ENCODE measurements around the gene CMBL.
"Not testable (repeated sequence)": the region's sequence is repeated elsewhere in the genome, so short reads cannot be mapped to it uniquely, and the experiment has no call there.

The CMBL gene

GRCh38 chr5:10283927-10284635 lies 23.6 kb downstream of the CMBL start:
- DNase-seq = peak; percentile 31

- DNase-seq = no peak
Observed at GRCh38 chr5:10279925-10280720, 27.6 kb downstream of the CMBL start.

- no peak for DNase-seq
Observed at GRCh38 chr5:10279328-10279727, 28.4 kb downstream of the CMBL start.

- no peak for DNase-seq
Observed at GRCh38 chr5:10278658-10279279, 28.9 kb downstream of the CMBL start.

GRCh38 chr5:10277773-10278630 lies 29.7 kb downstream of the CMBL start:
- no peak for DNase-seq

GRCh38 chr5:10276691-10277090 lies 31.0 kb downstream of the CMBL start:
- DNase-seq = no peak

GRCh38 chr5:10275991-10276390 lies 31.7 kb downstream of the CMBL start:
- DNase-seq = no peak

- DNase-seq = no peak
Observed at GRCh38 chr5:10275460-10275859, 32.2 kb downstream of the CMBL start.

DNA sequence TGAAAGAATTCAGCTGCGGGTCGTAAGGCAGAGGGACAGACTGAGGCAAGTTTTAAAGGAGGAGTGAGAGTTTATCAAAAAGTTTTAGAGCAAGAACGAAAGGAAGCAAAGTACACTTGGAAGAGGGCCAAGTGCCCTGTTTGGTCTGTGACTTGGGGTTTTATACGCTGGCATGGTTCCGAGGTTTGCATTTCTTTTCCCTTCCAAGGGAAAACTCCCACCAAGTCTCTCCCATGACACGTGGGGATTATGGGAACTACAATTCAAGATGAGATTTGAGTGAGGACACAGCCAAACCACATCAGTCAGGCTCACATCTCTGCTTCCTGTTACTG lies 34.9 kb downstream of the CMBL start:
- not testable (repeated sequence) for DNase-seq

DNA sequence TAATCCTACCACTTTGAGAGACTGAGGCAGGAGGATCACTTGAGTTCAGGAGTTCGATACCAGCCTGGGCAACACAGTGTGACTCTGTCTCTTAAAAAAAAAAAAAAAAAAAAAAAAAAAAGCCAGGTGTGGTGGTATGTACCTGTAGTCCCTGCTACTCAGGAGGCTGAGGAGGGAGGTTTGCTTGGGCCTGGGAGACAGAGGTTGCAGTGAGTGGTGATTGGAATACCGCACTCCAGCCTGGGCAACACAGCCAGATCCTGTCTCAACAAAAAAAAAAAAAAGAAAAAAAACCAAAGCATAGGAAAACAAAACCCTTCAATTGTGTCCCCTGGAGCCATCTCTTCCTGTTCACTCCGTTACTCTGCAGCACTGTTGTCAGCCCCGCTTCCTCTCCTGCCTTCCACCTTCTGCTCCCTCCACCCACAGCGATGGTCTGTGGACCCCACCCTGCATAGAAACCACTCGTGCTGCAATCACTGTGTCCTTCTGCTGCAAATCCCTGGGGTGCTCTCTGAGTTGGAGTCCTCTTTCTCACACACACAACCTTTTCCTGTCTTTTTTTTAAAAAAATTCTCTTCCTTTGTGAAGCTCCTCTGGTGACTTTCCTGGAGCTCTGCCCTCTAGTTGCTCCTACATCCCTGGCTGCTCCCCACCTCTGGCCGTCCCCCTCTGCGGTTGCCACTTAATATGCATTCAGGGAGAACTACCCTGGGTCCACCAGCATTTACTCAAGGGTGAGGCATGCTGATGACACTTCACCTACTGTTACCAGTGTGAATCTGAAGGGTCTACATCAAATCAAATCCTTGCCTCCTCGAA lies 35.4 kb downstream of the CMBL start:
- no peak for DNase-seq

DNA sequence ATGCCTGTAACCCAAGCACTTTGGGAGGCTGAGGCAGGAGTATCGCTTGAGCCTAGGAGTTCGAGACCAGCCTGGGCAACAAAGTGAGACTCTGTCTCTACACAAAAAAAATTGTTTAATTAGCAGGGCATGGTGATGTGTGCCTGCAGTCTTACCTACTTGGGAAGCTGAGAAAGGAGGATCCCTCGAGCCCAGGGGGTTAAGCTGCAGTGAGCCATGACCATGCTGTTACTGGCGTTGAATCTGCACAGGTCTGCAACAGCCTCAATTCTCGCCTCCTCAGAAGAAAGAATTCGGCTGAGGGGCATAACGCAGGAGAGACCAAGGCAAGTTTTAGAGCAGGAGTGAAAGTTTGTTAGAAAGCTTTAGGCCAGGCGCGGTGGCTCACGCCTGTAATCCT lies 39.6 kb downstream of the CMBL start:
- DNase-seq = no peak

- no peak for DNase-seq
Observed at GRCh38 chr5:10266839-10267238, 40.9 kb downstream of the CMBL start.

DNA sequence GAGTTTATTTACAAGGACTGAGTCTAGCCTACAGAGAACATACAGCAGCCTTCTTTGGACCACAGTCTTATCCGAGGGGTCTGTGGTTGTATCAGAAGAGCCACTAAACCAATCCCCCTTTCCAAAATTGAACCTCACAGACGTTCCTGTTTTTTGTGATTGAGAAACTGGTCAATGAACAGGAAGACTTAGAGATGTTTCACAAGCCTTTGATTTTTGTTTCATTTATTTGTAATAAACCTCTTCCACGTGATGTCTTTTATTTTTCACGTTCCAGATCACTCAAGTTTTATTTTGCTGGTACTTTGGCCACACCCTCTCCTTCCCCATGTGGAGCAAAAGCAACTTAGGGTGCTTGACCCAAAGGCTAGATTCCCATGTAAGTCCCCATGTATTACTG lies 41.6 kb downstream of the CMBL start:
- no peak for DNase-seq

- DNase-seq = no peak
Observed at GRCh38 chr5:10265245-10266109, 42.2 kb downstream of the CMBL start.

GRCh38 chr5:10264604-10265003 lies 43.1 kb downstream of the CMBL start:
- DNase-seq = no peak

DNA sequence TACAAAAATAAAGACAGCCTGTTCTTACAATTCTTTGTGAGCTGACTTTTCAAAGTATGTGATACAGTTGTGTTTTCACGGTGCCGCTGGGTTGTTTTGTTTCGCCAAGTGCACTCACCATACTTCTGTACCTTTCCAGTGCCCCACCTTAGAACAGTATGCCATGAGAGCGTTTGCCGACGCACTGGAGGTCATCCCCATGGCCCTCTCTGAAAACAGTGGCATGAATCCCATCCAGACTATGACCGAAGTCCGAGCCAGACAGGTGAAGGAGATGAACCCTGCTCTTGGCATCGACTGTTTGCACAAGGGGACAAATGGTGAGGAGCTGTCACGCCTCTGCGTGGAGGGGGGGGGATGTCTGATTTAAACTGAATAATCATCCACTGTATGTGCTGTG lies 44.7 kb downstream of the CMBL start:
- DNase-seq = no peak

- no peak for DNase-seq
Observed at GRCh38 chr5:10262121-10262774, 45.5 kb downstream of the CMBL start.

GRCh38 chr5:10261065-10261464 lies 46.6 kb downstream of the CMBL start:
- no peak for DNase-seq

GRCh38 chr5:10259899-10260298 lies 47.8 kb downstream of the CMBL start:
- no peak for DNase-seq

DNA sequence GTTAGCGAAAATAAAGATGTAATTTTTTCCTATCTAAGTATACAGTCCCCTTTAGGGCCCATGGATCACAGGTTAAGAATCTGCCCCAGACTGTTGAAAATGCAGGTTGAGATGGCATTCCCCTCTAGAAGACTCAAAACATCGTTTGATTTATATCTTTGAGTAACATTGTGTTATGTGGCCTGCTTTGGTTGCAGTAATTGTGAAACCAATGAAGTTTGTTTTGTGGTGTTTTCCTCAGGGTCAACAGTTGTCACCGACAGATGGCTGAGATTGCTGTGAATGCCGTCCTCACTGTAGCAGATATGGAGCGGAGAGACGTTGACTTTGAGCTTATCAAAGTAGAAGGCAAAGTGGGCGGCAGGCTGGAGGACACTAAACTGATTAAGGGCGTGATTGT lies 49.8 kb downstream of the CMBL start:
- no peak for DNase-seq

DNA sequence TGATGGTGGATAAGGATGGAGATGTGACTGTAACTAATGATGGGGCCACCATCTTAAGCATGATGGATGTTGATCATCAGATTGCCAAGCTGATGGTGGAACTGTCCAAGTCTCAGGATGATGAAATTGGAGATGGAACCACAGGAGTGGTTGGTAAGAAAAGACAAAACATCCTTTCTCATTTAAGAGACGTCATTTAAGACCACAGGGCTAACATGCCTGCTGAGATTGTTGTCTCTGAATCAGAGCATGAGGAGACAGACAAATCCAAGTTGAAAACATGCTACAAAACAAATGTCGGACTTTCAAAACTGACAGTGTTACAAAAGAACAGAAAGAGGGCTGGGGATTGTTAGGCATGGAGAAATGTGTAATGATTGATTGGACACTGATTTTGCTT lies 53.0 kb downstream of the CMBL start:
- DNase-seq = no peak
